WTC11 (cell line): ENCODE results near the gene SMOC2. TPM values are rescaled to one million over a fixed set of nuclear protein-coding genes. Genes with fewer than 3 reads are reported as not detected.

Source experiments
- ATAC-seq: fragments of 200-7000 bp; cut with Tn5 transposase; 2 replicates; pipeline ENCODE4 v1.10.0; 2021; ENCODE audit warnings: mild to moderate bottlenecking, moderate library complexity
- CTCF ChIA-PET: fragments of 300-600 bp; sonication (Branson Sonifier 250); formaldehyde crosslinking; loops from one replicate; lab custom pipeline; 2021; ENCODE audit warnings: antibody characterized with exemption; lab: Charles Lee
- POLR2A ChIA-PET: fragments of 350-600 bp; sonication (Branson Sonifier 250); formaldehyde crosslinking; loops from one replicate; lab custom pipeline; 2021; ENCODE audit warnings: antibody characterized with exemption; lab: Charles Lee
- DNase-seq: peaks from one replicate; pipeline ENCODE4 v3.0.0; 2021; ENCODE audit warnings: low spot score
- H3K27ac Mint-ChIP-seq: 2 replicates; pipeline ENCODE4 v1.8.0; 2021; ENCODE audit warnings: mixed read lengths
- H3K27me3 Mint-ChIP-seq: 2 replicates; pipeline ENCODE4 v1.8.0; 2021; ENCODE audit warnings: low read depth, mild to moderate bottlenecking, moderate library complexity, mixed read lengths
- H3K36me3 Mint-ChIP-seq: 2 replicates; pipeline ENCODE4 v1.8.0; 2021; ENCODE audit warnings: mixed read lengths
- H3K4me1 Mint-ChIP-seq: 2 replicates; pipeline ENCODE4 v1.8.0; 2022; ENCODE audit warnings: mixed read lengths
- H3K4me3 Mint-ChIP-seq: 2 replicates; pipeline ENCODE4 v1.8.0; 2021; ENCODE audit warnings: mild to moderate bottlenecking, moderate library complexity, mixed read lengths
- H3K9me3 Mint-ChIP-seq: 2 replicates; pipeline ENCODE4 v1.8.0; 2021; ENCODE audit warnings: mixed read lengths
- ETV6 ChIP-seq: sonication (generic); formaldehyde crosslinking; IDR thresholded peaks from 2 replicates; pipeline ENCODE4 v1.8.1; 2022; ENCODE audit warnings: mild to moderate bottlenecking, missing genetic modification reagents
- FOXJ3 ChIP-seq: sonication (generic); formaldehyde crosslinking; IDR thresholded peaks from 2 replicates; pipeline ENCODE4 v1.9.0; 2021; ENCODE audit warnings: missing genetic modification reagents, mild to moderate bottlenecking, borderline replicate concordance
- FOXP1 ChIP-seq: sonication (generic); formaldehyde crosslinking; IDR thresholded peaks from 2 replicates; pipeline ENCODE4 v1.8.0; 2022; ENCODE audit warnings: missing genetic modification reagents, mild to moderate bottlenecking, moderate library complexity, borderline replicate concordance
- GABPB1 ChIP-seq: sonication (generic); formaldehyde crosslinking; IDR thresholded peaks from 2 replicates; pipeline ENCODE4 v1.8.1; 2023; ENCODE audit warnings: mild to moderate bottlenecking, missing genetic modification reagents
- GRHL2 ChIP-seq: fragments of 250-450 bp; sonication (Bioruptor Pico); IDR thresholded peaks from 2 replicates; pipeline ENCODE4 v1.8.0; 2022; ENCODE audit warnings: mild to moderate bottlenecking, moderate library complexity; ENCODE audit not compliant: insufficient replicate concordance, severe bottlenecking
- JUN ChIP-seq: sonication (generic); formaldehyde crosslinking; IDR thresholded peaks from 2 replicates; pipeline ENCODE4 v1.8.0; 2023; ENCODE audit warnings: mild to moderate bottlenecking, missing genetic modification reagents
- MYBL2 ChIP-seq: sonication (generic); formaldehyde crosslinking; IDR thresholded peaks from 2 replicates; pipeline ENCODE4 v1.8.1; 2023; ENCODE audit warnings: mild to moderate bottlenecking, moderate library complexity, missing genetic modification reagents
- SP1 ChIP-seq: sonication (generic); formaldehyde crosslinking; conservative IDR thresholded peaks from 2 replicates; pipeline ENCODE4 v1.8.1; 2022; ENCODE audit warnings: missing genetic modification reagents
- ZNF138 ChIP-seq: sonication (generic); formaldehyde crosslinking; conservative IDR thresholded peaks from 2 replicates; pipeline ENCODE4 v1.8.1; 2022; ENCODE audit warnings: mild to moderate bottlenecking, moderate library complexity, missing genetic modification reagents
- ZNF232 ChIP-seq: sonication (generic); formaldehyde crosslinking; IDR thresholded peaks from 2 replicates; pipeline ENCODE4 v1.8.0; 2022; ENCODE audit warnings: mild to moderate bottlenecking, missing genetic modification reagents
- ZNF671 ChIP-seq: fragments of 250-450 bp; sonication (Bioruptor Pico); IDR thresholded peaks from 2 replicates; pipeline ENCODE4 v1.8.0; 2021; ENCODE audit warnings: mild to moderate bottlenecking
- total RNA-seq: library from RNA; stranded (reverse); gene quantifications from 3 replicates; pipeline ENCODE4 v1.2.3, GENCODE V29; 2021
- TF ChIP-seq, protein P1 (sequence below): sonication (generic); formaldehyde crosslinking; IDR thresholded peaks from 2 replicates; pipeline ENCODE4 v1.8.0; 2022; ENCODE audit warnings: mild to moderate bottlenecking, missing genetic modification reagents
- TF ChIP-seq, protein P2 (sequence below): sonication (generic); formaldehyde crosslinking; IDR thresholded peaks from 2 replicates; pipeline ENCODE4 v1.8.0; 2023; ENCODE audit warnings: missing genetic modification reagents
- TF ChIP-seq, protein P3 (sequence below): sonication (generic); formaldehyde crosslinking; conservative IDR thresholded peaks from 2 replicates; pipeline ENCODE4 v1.8.1; 2022; ENCODE audit warnings: mild to moderate bottlenecking, missing genetic modification reagents
- TF ChIP-seq, protein P4 (sequence below): sonication (generic); formaldehyde crosslinking; IDR thresholded peaks from 2 replicates; pipeline ENCODE4 v1.8.1; 2022; ENCODE audit warnings: mild to moderate bottlenecking, moderate library complexity, missing genetic modification reagents
- TF ChIP-seq, protein P5 (sequence below): sonication (generic); formaldehyde crosslinking; IDR thresholded peaks from 2 replicates; pipeline ENCODE4 v1.8.0; 2023; ENCODE audit warnings: missing genetic modification reagents, mild to moderate bottlenecking, borderline replicate concordance
- TF ChIP-seq, protein P6 (sequence below): fragments of 200-600 bp; IDR thresholded peaks from 2 replicates; pipeline ENCODE4 v1.8.0; 2022; ENCODE audit warnings: antibody characterized with exemption
- TF ChIP-seq, protein P7 (sequence below): sonication (generic); formaldehyde crosslinking; IDR thresholded peaks from 2 replicates; pipeline ENCODE4 v1.8.1; 2023; ENCODE audit warnings: mild to moderate bottlenecking, missing genetic modification reagents, moderate library complexity
- TF ChIP-seq, protein P8 (sequence below): sonication (generic); formaldehyde crosslinking; IDR thresholded peaks from 2 replicates; pipeline ENCODE4 v1.8.0; 2023; ENCODE audit warnings: mild to moderate bottlenecking, missing genetic modification reagents

The SMOC2 gene
- total RNA-seq, 1 experiment from 2014 or later, result 3.9 TPM

DNA sequence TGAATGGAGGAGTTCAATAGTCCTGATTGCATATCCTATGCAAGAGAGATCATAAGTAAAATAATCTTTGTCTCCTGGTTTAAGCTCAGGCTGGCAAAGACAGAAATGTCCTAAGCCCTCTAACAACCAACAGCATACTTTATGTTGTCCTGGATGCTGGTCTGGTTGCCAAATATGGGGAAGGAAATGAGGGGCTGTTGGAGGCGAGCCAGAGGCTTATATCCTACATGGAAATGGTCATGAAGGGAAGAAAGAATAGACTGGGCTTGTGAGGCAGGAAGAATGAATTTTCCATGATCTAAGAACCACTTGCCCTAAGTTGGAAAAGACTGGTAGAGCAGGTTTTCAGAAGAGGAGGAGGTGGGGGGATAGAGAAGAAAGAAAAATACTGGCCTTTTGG, 237.1 kb downstream of the SMOC2 start:
- Mint-ChIP-seq H3K27me3 (no peaks in the 10 kb centered on the region; the same call in 1 of the 2 replicates), H3K4me1 (peaks cover 40% of the 10 kb centered on the region), H3K36me3 (peaks cover 15% of the 10 kb centered on the region), H3K9me3 (peaks cover 31% of the 10 kb centered on the region), H3K27ac (peak overlapping the region; percentile 3; the same call in 1 of the 2 replicates), H3K4me3 (no peak overlapping the region)
- ATAC-seq, result no peak
- ChIA-PET POLR2A (no interaction called here), CTCF (no interaction called here)
- TF ChIP-seq ZNF232 (CRISPR knock-in tag), result no peak
- TF ChIP-seq, protein P1, sequence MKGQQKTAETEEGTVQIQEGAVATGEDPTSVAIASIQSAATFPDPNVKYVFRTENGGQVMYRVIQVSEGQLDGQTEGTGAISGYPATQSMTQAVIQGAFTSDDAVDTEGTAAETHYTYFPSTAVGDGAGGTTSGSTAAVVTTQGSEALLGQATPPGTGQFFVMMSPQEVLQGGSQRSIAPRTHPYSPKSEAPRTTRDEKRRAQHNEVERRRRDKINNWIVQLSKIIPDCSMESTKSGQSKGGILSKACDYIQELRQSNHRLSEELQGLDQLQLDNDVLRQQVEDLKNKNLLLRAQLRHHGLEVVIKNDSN (CRISPR knock-in tag), result no peak
- no peak for TF ChIP-seq GABPB1
- no peak for TF ChIP-seq SP1 (CRISPR knock-in tag)
- TF ChIP-seq FOXJ3 (CRISPR knock-in tag), result no peak
- no peak for TF ChIP-seq JUN (CRISPR knock-in tag)
- no peak for TF ChIP-seq ZNF138 (CRISPR knock-in tag)
- no peak for TF ChIP-seq GRHL2
- TF ChIP-seq ZNF671, result no peak
- TF ChIP-seq MYBL2 (CRISPR knock-in tag), result no peak
- TF ChIP-seq, protein P2, sequence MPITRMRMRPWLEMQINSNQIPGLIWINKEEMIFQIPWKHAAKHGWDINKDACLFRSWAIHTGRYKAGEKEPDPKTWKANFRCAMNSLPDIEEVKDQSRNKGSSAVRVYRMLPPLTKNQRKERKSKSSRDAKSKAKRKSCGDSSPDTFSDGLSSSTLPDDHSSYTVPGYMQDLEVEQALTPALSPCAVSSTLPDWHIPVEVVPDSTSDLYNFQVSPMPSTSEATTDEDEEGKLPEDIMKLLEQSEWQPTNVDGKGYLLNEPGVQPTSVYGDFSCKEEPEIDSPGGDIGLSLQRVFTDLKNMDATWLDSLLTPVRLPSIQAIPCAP, result no peak
- TF ChIP-seq, protein P3, sequence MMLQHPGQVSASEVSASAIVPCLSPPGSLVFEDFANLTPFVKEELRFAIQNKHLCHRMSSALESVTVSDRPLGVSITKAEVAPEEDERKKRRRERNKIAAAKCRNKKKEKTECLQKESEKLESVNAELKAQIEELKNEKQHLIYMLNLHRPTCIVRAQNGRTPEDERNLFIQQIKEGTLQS (CRISPR knock-in tag), result no peak
- TF ChIP-seq, protein P4, sequence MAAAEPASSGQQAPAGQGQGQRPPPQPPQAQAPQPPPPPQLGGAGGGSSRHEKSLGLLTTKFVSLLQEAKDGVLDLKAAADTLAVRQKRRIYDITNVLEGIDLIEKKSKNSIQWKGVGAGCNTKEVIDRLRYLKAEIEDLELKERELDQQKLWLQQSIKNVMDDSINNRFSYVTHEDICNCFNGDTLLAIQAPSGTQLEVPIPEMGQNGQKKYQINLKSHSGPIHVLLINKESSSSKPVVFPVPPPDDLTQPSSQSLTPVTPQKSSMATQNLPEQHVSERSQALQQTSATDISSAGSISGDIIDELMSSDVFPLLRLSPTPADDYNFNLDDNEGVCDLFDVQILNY (CRISPR knock-in tag), result no peak
- no peak for TF ChIP-seq FOXP1 (CRISPR knock-in tag)
- TF ChIP-seq, protein P5, sequence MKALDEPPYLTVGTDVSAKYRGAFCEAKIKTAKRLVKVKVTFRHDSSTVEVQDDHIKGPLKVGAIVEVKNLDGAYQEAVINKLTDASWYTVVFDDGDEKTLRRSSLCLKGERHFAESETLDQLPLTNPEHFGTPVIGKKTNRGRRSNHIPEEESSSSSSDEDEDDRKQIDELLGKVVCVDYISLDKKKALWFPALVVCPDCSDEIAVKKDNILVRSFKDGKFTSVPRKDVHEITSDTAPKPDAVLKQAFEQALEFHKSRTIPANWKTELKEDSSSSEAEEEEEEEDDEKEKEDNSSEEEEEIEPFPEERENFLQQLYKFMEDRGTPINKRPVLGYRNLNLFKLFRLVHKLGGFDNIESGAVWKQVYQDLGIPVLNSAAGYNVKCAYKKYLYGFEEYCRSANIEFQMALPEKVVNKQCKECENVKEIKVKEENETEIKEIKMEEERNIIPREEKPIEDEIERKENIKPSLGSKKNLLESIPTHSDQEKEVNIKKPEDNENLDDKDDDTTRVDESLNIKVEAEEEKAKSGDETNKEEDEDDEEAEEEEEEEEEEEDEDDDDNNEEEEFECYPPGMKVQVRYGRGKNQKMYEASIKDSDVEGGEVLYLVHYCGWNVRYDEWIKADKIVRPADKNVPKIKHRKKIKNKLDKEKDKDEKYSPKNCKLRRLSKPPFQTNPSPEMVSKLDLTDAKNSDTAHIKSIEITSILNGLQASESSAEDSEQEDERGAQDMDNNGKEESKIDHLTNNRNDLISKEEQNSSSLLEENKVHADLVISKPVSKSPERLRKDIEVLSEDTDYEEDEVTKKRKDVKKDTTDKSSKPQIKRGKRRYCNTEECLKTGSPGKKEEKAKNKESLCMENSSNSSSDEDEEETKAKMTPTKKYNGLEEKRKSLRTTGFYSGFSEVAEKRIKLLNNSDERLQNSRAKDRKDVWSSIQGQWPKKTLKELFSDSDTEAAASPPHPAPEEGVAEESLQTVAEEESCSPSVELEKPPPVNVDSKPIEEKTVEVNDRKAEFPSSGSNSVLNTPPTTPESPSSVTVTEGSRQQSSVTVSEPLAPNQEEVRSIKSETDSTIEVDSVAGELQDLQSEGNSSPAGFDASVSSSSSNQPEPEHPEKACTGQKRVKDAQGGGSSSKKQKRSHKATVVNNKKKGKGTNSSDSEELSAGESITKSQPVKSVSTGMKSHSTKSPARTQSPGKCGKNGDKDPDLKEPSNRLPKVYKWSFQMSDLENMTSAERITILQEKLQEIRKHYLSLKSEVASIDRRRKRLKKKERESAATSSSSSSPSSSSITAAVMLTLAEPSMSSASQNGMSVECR (CRISPR knock-in tag), result no peak
- TF ChIP-seq, protein P6, sequence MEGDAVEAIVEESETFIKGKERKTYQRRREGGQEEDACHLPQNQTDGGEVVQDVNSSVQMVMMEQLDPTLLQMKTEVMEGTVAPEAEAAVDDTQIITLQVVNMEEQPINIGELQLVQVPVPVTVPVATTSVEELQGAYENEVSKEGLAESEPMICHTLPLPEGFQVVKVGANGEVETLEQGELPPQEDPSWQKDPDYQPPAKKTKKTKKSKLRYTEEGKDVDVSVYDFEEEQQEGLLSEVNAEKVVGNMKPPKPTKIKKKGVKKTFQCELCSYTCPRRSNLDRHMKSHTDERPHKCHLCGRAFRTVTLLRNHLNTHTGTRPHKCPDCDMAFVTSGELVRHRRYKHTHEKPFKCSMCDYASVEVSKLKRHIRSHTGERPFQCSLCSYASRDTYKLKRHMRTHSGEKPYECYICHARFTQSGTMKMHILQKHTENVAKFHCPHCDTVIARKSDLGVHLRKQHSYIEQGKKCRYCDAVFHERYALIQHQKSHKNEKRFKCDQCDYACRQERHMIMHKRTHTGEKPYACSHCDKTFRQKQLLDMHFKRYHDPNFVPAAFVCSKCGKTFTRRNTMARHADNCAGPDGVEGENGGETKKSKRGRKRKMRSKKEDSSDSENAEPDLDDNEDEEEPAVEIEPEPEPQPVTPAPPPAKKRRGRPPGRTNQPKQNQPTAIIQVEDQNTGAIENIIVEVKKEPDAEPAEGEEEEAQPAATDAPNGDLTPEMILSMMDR, result no peak
- TF ChIP-seq, protein P7, sequence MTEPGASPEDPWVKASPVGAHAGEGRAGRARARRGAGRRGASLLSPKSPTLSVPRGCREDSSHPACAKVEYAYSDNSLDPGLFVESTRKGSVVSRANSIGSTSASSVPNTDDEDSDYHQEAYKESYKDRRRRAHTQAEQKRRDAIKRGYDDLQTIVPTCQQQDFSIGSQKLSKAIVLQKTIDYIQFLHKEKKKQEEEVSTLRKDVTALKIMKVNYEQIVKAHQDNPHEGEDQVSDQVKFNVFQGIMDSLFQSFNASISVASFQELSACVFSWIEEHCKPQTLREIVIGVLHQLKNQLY (CRISPR knock-in tag), result no peak
- TF ChIP-seq ETV6, result no peak
- TF ChIP-seq, protein P8, sequence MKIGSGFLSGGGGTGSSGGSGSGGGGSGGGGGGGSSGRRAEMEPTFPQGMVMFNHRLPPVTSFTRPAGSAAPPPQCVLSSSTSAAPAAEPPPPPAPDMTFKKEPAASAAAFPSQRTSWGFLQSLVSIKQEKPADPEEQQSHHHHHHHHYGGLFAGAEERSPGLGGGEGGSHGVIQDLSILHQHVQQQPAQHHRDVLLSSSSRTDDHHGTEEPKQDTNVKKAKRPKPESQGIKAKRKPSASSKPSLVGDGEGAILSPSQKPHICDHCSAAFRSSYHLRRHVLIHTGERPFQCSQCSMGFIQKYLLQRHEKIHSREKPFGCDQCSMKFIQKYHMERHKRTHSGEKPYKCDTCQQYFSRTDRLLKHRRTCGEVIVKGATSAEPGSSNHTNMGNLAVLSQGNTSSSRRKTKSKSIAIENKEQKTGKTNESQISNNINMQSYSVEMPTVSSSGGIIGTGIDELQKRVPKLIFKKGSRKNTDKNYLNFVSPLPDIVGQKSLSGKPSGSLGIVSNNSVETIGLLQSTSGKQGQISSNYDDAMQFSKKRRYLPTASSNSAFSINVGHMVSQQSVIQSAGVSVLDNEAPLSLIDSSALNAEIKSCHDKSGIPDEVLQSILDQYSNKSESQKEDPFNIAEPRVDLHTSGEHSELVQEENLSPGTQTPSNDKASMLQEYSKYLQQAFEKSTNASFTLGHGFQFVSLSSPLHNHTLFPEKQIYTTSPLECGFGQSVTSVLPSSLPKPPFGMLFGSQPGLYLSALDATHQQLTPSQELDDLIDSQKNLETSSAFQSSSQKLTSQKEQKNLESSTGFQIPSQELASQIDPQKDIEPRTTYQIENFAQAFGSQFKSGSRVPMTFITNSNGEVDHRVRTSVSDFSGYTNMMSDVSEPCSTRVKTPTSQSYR (CRISPR knock-in tag), result no peak
- DNase-seq, result no peak
